BE2C (cell line): ENCODE measurements around the gene CHMP1A.
"Not testable (repeated sequence)": the region's sequence is repeated elsewhere in the genome, so short reads cannot be mapped to it uniquely, and the experiment has no call there.

Experiments used
- DNase-seq: peaks from one replicate; pipeline ENCODE4 v3.0.0-alpha.2; 2020
- H3K27me3 ChIP-seq: fragments of 250-450 bp; sonication (Bioruptor Pico); 2 replicates; pipeline ENCODE4 v1.5.1; 2020; ENCODE audit warnings: mild to moderate bottlenecking
- H3K36me3 ChIP-seq: fragments of 250-450 bp; sonication (Bioruptor Pico); 2 replicates; pipeline ENCODE4 v1.5.1; 2020; ENCODE audit warnings: mild to moderate bottlenecking
- H3K4me1 ChIP-seq: fragments of 250-450 bp; sonication (Bioruptor Pico); 2 replicates; pipeline ENCODE4 v1.5.1; 2020
- H3K4me3 ChIP-seq: 2 replicates; pipeline ENCODE4 v1.5.1; 2011; ENCODE audit warnings: low read depth, low read length
- H3K9me3 ChIP-seq: fragments of 250-450 bp; sonication (Bioruptor Pico); 2 replicates; pipeline ENCODE4 v1.5.1; 2020
- TF ChIP-seq, protein P1 (sequence below): IDR thresholded peaks from 2 replicates; pipeline ENCODE4 v1.5.1; 2012; ENCODE audit warnings: mild to moderate bottlenecking, low read depth, low read length

The CHMP1A gene

DNA sequence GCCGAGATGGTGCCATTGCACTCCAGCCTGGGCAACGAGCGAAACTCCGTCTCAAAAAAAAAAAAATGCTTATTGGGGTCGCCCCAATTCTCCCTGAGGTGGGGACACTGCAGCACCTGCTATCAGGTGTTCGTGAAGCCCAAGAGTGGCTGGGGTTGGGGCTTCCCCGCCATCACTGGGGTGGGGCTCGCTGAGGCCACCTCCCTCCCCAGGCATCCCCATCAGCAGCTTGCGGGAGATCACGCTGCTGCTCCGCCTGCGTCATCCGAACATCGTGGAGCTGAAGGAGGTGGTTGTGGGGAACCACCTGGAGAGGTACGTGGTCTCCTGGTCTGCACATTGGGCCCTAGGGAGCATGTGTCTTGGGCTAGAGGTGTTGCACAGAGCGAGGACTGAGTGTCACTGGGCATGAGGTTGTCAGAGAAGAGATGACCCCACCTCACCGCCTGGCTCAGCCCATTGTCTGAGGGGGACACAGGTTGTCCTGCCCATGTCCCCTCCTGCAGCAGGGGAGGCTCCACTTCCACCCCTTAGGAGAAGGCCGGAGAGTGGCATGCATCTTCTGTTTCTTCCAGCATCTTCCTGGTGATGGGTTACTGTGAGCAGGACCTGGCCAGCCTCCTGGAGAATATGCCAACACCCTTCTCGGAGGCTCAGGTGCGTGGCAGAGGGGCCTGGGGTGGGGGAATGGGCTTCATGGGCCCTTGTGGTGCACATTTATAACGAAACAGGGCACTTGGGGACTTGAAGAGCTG, 33.9 kb upstream of the CHMP1A start:
- Histone ChIP-seq H3K36me3 (peaks cover 40% of the 10 kb centered on the region), H3K4me1 (no peaks in the 10 kb centered on the region; the same call in 1 of the 2 replicates), H3K4me3 (no peak overlapping the region), H3K27me3 (no peaks in the 10 kb centered on the region), H3K9me3 (no peaks in the 10 kb centered on the region)
- TF ChIP-seq, protein P1, sequence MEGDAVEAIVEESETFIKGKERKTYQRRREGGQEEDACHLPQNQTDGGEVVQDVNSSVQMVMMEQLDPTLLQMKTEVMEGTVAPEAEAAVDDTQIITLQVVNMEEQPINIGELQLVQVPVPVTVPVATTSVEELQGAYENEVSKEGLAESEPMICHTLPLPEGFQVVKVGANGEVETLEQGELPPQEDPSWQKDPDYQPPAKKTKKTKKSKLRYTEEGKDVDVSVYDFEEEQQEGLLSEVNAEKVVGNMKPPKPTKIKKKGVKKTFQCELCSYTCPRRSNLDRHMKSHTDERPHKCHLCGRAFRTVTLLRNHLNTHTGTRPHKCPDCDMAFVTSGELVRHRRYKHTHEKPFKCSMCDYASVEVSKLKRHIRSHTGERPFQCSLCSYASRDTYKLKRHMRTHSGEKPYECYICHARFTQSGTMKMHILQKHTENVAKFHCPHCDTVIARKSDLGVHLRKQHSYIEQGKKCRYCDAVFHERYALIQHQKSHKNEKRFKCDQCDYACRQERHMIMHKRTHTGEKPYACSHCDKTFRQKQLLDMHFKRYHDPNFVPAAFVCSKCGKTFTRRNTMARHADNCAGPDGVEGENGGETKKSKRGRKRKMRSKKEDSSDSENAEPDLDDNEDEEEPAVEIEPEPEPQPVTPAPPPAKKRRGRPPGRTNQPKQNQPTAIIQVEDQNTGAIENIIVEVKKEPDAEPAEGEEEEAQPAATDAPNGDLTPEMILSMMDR, result no peak
- DNase-seq, result no peak

DNA sequence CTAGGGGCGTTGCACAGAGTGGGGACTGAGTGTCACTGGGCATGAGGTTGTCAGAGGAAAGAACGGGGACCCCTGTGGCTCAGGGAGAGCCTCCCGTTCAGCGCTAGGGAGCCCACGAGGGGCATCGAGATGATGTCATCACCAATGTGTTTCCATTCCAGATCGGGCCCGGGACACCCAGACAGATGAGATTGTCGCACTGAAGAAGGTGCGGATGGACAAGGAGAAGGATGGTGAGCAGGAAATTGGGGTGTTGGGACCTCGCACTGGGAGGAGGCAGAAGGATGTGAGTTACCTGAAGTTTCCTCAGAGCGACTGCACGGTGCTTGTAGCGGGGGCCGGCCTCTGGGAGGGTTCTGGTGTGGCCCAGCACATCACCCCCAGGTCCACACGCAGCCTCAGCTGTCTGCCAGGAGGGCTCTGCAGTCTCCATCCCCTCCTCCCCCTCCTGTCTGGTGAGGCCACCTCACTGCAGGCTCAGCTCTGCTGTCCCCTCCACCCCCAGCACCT, 32.9 kb upstream of the CHMP1A start:
- Histone ChIP-seq H3K9me3 (no peaks in the 10 kb centered on the region), H3K4me3 (no peak overlapping the region), H3K27me3 (no peaks in the 10 kb centered on the region), H3K36me3 (peaks cover 32% of the 10 kb centered on the region), H3K4me1 (no peaks in the 10 kb centered on the region; the same call in 1 of the 2 replicates)
- TF ChIP-seq, protein P1, result no peak
- DNase-seq, result no peak

DNA sequence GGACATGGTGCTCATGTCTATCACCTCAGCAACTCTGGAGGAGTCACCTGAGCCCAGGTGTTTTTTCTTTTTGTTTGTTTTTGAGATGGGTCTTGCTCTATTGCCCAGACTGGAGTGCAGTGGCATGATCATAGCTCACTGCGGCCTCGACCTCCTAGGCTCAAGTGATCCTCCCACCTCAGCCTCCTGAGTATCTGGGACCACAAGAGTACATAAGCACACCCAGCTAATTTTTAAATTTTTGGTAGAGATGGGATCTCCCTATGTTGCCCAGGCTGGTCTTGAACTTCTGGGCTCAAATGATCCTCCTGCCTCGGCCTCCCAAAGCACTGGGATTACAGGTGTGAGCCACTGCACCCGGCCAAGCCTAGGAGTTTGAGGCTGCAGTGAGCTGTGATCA, 32.1 kb upstream of the CHMP1A start:
- not testable (repeated sequence) for H3K4me3 ChIP-seq, H3K27me3 ChIP-seq, H3K4me1 ChIP-seq, H3K9me3 ChIP-seq, DNase-seq
- peaks cover 30% of the 10 kb centered on the region for H3K36me3 ChIP-seq

DNA sequence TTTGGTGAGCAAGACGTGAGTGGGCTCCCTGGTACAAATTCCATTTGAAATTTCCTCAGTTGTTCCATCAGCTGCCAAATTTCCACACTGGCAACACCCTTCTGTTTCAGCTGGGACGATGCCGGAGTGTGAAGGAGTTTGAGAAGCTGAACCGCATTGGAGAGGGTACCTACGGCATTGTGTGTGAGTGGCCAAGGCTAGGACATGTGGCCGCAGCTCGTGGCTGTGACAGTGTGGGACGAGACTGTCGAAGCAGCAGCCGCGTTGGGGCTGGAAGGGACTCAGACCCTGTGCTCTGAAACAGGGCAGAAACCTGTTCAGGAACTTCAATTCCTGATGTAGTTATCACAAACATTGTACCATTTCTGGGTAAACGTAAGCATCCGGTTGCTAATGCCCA, 31.6 kb upstream of the CHMP1A start:
- H3K36me3 ChIP-seq, result peaks cover 30% of the 10 kb centered on the region

DNA sequence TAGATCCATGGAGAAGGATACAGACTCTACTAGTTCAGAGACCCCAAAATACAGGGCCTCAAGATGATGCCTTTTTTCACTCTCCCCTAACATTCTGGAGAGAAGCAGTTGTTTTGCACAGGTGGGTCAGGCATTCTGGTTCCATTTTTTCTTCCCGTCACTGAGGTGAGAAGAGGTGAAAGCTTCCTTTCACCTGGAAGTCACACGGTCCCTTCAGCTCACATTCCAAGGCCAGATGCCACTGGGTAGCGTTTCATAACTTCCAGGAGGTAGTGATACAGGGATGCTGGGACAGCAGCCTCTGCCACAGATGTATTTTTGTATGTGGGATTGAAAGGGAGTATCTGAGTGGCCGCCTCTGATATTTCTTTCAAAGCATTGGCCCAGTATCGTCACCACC, 30.9 kb upstream of the CHMP1A start:
- no peak for DNase-seq
- TF ChIP-seq, protein P1, result no peak
- H3K4me1 ChIP-seq, result no peaks in the 10 kb centered on the region; the same call in 1 of the 2 replicates
- peaks cover 22% of the 10 kb centered on the region for H3K36me3 ChIP-seq
- H3K27me3 ChIP-seq, result no peaks in the 10 kb centered on the region
- no peaks in the 10 kb centered on the region for H3K9me3 ChIP-seq
- no peak overlapping the region for H3K4me3 ChIP-seq

More for the DNA sequence above, 31.6 kb upstream of the CHMP1A start:
- TF ChIP-seq, protein P1, result no peak
- Histone ChIP-seq H3K9me3 (no peaks in the 10 kb centered on the region), H3K27me3 (no peaks in the 10 kb centered on the region), H3K4me1 (no peaks in the 10 kb centered on the region; the same call in 1 of the 2 replicates), H3K4me3 (no peak overlapping the region)
- no peak for DNase-seq

DNA sequence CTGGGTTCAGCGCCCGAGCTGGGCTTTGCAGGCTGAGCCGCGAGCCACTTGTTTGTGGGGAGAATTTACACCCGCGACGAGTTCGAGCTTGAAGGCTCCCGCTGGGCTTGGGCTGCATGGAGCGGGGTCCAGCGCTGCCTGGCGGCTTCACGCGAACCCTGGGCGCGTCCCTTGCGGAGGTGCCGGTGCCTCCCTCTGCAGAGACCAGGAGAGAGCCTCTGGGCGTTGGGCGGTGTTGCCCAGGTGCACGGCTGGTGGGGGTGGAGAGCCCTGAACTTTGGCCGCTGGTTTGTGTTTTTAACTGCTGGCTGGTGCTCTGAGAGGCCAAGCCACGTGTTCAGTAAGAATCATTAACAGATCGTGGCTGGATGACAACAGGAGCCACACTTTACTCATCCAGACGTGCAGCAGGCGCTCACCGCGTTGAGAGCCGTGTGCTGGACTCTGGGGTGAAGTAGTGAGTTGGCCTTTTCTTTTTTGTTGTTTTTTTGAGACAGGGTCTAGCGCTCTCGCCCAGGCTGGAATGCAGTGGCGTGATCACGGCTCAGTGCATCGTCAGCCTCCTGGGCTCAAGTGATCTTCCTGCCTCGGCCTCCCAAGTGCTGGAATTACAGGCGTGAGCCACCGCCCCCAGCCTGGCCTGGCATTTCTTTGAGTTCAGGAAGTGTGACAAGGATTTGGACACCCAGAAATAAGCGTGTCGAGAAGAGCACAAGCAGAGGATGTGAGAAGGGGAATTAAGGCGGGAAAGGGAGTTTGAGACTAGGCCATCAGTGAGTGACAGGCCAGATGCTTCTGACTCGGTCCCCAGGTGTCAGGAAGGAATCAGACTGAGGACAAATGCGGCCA, 29.8 kb upstream of the CHMP1A start:
- no peaks in the 10 kb centered on the region for H3K27me3 ChIP-seq
- no peak for DNase-seq
- H3K9me3 ChIP-seq, result no peaks in the 10 kb centered on the region
- H3K4me3 ChIP-seq, result peak overlapping the region; percentile 86
- TF ChIP-seq, protein P1, result no peak
- peaks cover 18% of the 10 kb centered on the region for H3K36me3 ChIP-seq
- no peaks in the 10 kb centered on the region; the same call in 1 of the 2 replicates for H3K4me1 ChIP-seq
